Natural killer cell treated with Interleukin-12 subunit alpha and Interleukin-12 subunit beta and Interleukin-15 and Interleukin-18, amount 100 ng/mL, for 72 hours (primary cell): Measurements from ENCODE around the gene CYBB. TPM values are rescaled to one million over a fixed set of nuclear protein-coding genes. Genes with fewer than 3 reads are reported as not detected.

Experiments
- total RNA-seq, 2 donors: library from RNA; stranded (reverse); gene quantifications; one replicate each; pipeline ENCODE4 v1.2.3, GENCODE V29; 2022

CYBB gene
- total RNA-seq, 2 donors from 2014 or later: 0.10 to 0.70 TPM

Other genes with a start within 250 kb of the CYBB start
- gene LANCL3, start 208.4 kb upstream of the CYBB start, total RNA-seq: 1 to 10 TPM; 1.5 to 4.4 TPM
- gene XK, start 94.3 kb upstream of the CYBB start, total RNA-seq: under 1 TPM; 0.17 to 0.33 TPM
- gene DYNLT3, start 67.5 kb downstream of the CYBB start, total RNA-seq: 10 to 100 TPM in 1 of 2 donors, 1 to 10 TPM in 1; 8.9 to 21.4 TPM
- not detected for gene SYTL5, start 226.5 kb downstream of the CYBB start, total RNA-seq